ENCODE measurements around the gene WBP2NL. TPM values are rescaled to one million over a fixed set of nuclear protein-coding genes. Genes with fewer than 3 reads are reported as not detected.

The WBP2NL gene
- total and polyA plus RNA-seq, 4 donors, result 0.12 to 0.50 (median 0.25) TPM

GRCh38 chr22:42026705-42027104 lies 28.1 kb downstream of the WBP2NL start (continued):
- TF ChIP-seq HNF4A (conservative IDR thresholded peaks at IDR 0.05) (no peak), SP1 (IDR thresholded peaks at IDR 0.05) (no peak), YY1 (IDR thresholded peaks at IDR 0.05) (no peak), TAF1 (conservative IDR thresholded peaks at IDR 0.05) (no peak), RAD21 (IDR thresholded peaks at IDR 0.05) (no peak)

- WGBS, result 96% methylated on average over 5 of the region's 5 CpGs
- TF ChIP-seq SP1 (IDR thresholded peaks at IDR 0.05) (no peak), FOXA2 (IDR thresholded peaks at IDR 0.05) (no peak), MAX (IDR thresholded peaks at IDR 0.05) (no peak), YY1 (IDR thresholded peaks at IDR 0.05) (no peak), HNF4G (IDR thresholded peaks at IDR 0.05) (no peak), ZBTB33 (IDR thresholded peaks at IDR 0.05) (no peak), EGR1 (IDR thresholded peaks at IDR 0.05; ENCODE audit: low read depth in 2 of 2) (no peak), CTCF (IDR thresholded peaks at IDR 0.05; ENCODE audit: low read depth, low read length, missing input control) (no peak)
- Histone ChIP-seq H3K36me3 (ENCODE audit: control insufficient read depth in 4 of 4, insufficient read depth in 3 of 4, low read depth in 1 of 4, low read length in 3 of 4) (no peaks in the 10 kb centered on the region), H3K9ac (ENCODE audit: low read depth in 1 of 2, low read length in 2 of 2) (no peak overlapping the region), H3K4me1 (ENCODE audit: control insufficient read depth in 4 of 4, insufficient read depth in 4 of 4, low read length in 3 of 4) (no peaks in the 10 kb centered on the region), H3K9me3 (ENCODE audit: control insufficient read depth in 4 of 4, low read length in 3 of 4) (peaks cover 0 to 2% (median 0%) of the 10 kb centered on the region in 4 donors), H3K27me3 (ENCODE audit: control insufficient read depth in 4 of 4, insufficient read depth in 4 of 4, low read length in 3 of 4) (no peaks in the 10 kb centered on the region), H3K27ac (ENCODE audit: low read depth in 1 of 2, low read length in 2 of 2) (no peak overlapping the region), H3K4me3 (ENCODE audit: low read depth in 1 of 3, low read length in 3 of 3) (no peak overlapping the region)
- DNase-seq (ENCODE audit: low spot score), result no peak
These were observed 34.9 kb downstream of the WBP2NL start for GRCh38 chr22:42033263-42034181.

GRCh38 chr22:42035256-42035655 lies 36.7 kb downstream of the WBP2NL start:
- DNase-seq (ENCODE audit: low spot score), result no peak
- H3K9ac ChIP-seq (ENCODE audit: low read depth in 1 of 2, low read length in 2 of 2), result no peak overlapping the region
- TF ChIP-seq RAD21 (IDR thresholded peaks at IDR 0.05) (no peak), SP1 (IDR thresholded peaks at IDR 0.05) (no peak), JUND (IDR thresholded peaks at IDR 0.05) (no peak), FOXA1 (IDR thresholded peaks at IDR 0.05) (no peak), HNF4A (conservative IDR thresholded peaks at IDR 0.05) (no peak), MAX (IDR thresholded peaks at IDR 0.05) (no peak), NR2F2 (IDR thresholded peaks at IDR 0.05) (no peak), TAF1 (conservative IDR thresholded peaks at IDR 0.05) (no peak), CTCF (IDR thresholded peaks at IDR 0.05; ENCODE audit: low read depth, low read length, missing input control) (no peak), FOXA2 (IDR thresholded peaks at IDR 0.05) (no peak), ZBTB33 (IDR thresholded peaks at IDR 0.05) (no peak), RXRA (IDR thresholded peaks at IDR 0.05) (no peak)
- H3K4me1 ChIP-seq (ENCODE audit: control insufficient read depth in 4 of 4, insufficient read depth in 4 of 4, low read length in 3 of 4), result no peaks in the 10 kb centered on the region
- H3K9me3 ChIP-seq (ENCODE audit: control insufficient read depth in 4 of 4, low read length in 3 of 4), result peaks cover 0 to 2% (median 0%) of the 10 kb centered on the region in 4 donors
- no peaks in the 10 kb centered on the region for H3K27me3 ChIP-seq (ENCODE audit: control insufficient read depth in 4 of 4, insufficient read depth in 4 of 4, low read length in 3 of 4)
- no peak overlapping the region for H3K4me3 ChIP-seq (ENCODE audit: low read depth in 1 of 3, low read length in 3 of 3)
- H3K36me3 ChIP-seq (ENCODE audit: control insufficient read depth in 4 of 4, insufficient read depth in 3 of 4, low read depth in 1 of 4, low read length in 3 of 4), result no peaks in the 10 kb centered on the region
- H3K27ac ChIP-seq (ENCODE audit: low read depth in 1 of 2, low read length in 2 of 2), result no peak overlapping the region
- 88% methylated on average over 8 of the region's 8 CpGs for WGBS

All from liver (tissue), 9 donors.